ENCODE measurements around the gene AMZ1.
"Not testable (repeated sequence)": the region's sequence is repeated elsewhere in the genome, so short reads cannot be mapped to it uniquely, and the experiment has no call there.

Gene AMZ1

GRCh38 chr7:2679135-2680127 lies 8.6 kb upstream of the AMZ1 start:
- not testable (repeated sequence) for H4K20me1 ChIP-seq (ENCODE audit: insufficient read depth, low read length); H3K27ac ChIP-seq (ENCODE audit: low read length); H3K4me2 ChIP-seq (ENCODE audit: low read length); H3K4me3 ChIP-seq (ENCODE audit: low read length); H3K9ac ChIP-seq (ENCODE audit: low read length); H3K79me2 ChIP-seq (ENCODE audit: low read length); H3K4me1 ChIP-seq (ENCODE audit: low read length); H3K9me3 ChIP-seq (ENCODE audit: insufficient read depth, low read length); H3K36me3 ChIP-seq (replicated peaks; ENCODE audit: low read depth, low read length); H2AFZ ChIP-seq (ENCODE audit: low read depth, low read length)
- peaks cover 20% of the 10 kb centered on the region for H3K27me3 ChIP-seq (ENCODE audit: low read depth, low read length)

- H2AFZ ChIP-seq (ENCODE audit: low read depth, low read length) = no peak overlapping the region
- H3K4me3 ChIP-seq (ENCODE audit: low read length) = no peak overlapping the region
- H3K9ac ChIP-seq (ENCODE audit: low read length) = no peak overlapping the region
- no peak overlapping the region for H3K27ac ChIP-seq (ENCODE audit: low read length)
- TF ChIP-seq CTCF (IDR thresholded peaks at IDR 0.05; ENCODE audit: low read depth, low read length) (no peak), EZH2phosphoT487 (IDR thresholded peaks at IDR 0.05; ENCODE audit: low read depth) (no peak)
- no peaks in the 10 kb centered on the region for H3K4me1 ChIP-seq (ENCODE audit: low read length)
- no peaks in the 10 kb centered on the region for H3K79me2 ChIP-seq (ENCODE audit: low read length)
- no peaks in the 10 kb centered on the region for H4K20me1 ChIP-seq (ENCODE audit: insufficient read depth, low read length)
- H3K27me3 ChIP-seq (ENCODE audit: low read depth, low read length) = peaks cover 20% of the 10 kb centered on the region
- H3K36me3 ChIP-seq (replicated peaks; ENCODE audit: low read depth, low read length) = no peaks in the 10 kb centered on the region
- H3K4me2 ChIP-seq (ENCODE audit: low read length) = no peak overlapping the region
- no peaks in the 10 kb centered on the region for H3K9me3 ChIP-seq (ENCODE audit: insufficient read depth, low read length)
These were observed 7.7 kb upstream of the AMZ1 start for GRCh38 chr7:2680256-2680655.

- H3K9ac ChIP-seq (ENCODE audit: low read length) = no peak overlapping the region
- H2AFZ ChIP-seq (ENCODE audit: low read depth, low read length) = no peak overlapping the region
- H3K27ac ChIP-seq (ENCODE audit: low read length) = no peak overlapping the region
- no peaks in the 10 kb centered on the region for H3K4me1 ChIP-seq (ENCODE audit: low read length)
- H3K4me3 ChIP-seq (ENCODE audit: low read length) = no peak overlapping the region
- H3K79me2 ChIP-seq (ENCODE audit: low read length) = no peaks in the 10 kb centered on the region
- no peak overlapping the region for H3K4me2 ChIP-seq (ENCODE audit: low read length)
- no peaks in the 10 kb centered on the region for H3K36me3 ChIP-seq (replicated peaks; ENCODE audit: low read depth, low read length)
- no peak for TF ChIP-seq EZH2phosphoT487 (IDR thresholded peaks at IDR 0.05; ENCODE audit: low read depth)
- peak; percentile 55 for TF ChIP-seq CTCF (IDR thresholded peaks at IDR 0.05; ENCODE audit: low read depth, low read length)
- H4K20me1 ChIP-seq (ENCODE audit: insufficient read depth, low read length) = no peaks in the 10 kb centered on the region
- H3K27me3 ChIP-seq (ENCODE audit: low read depth, low read length) = peaks cover 20% of the 10 kb centered on the region
- H3K9me3 ChIP-seq (ENCODE audit: insufficient read depth, low read length) = no peaks in the 10 kb centered on the region
These were observed 7.1 kb upstream of the AMZ1 start for GRCh38 chr7:2680792-2681490.

GRCh38 chr7:2681929-2682799 lies 5.8 kb upstream of the AMZ1 start:
- H3K9me3 ChIP-seq (ENCODE audit: insufficient read depth, low read length) = no peaks in the 10 kb centered on the region
- no peaks in the 10 kb centered on the region for H4K20me1 ChIP-seq (ENCODE audit: insufficient read depth, low read length)
- H3K4me2 ChIP-seq (ENCODE audit: low read length) = no peak overlapping the region
- H3K36me3 ChIP-seq (replicated peaks; ENCODE audit: low read depth, low read length) = no peaks in the 10 kb centered on the region
- H2AFZ ChIP-seq (ENCODE audit: low read depth, low read length) = no peak overlapping the region
- H3K4me1 ChIP-seq (ENCODE audit: low read length) = no peaks in the 10 kb centered on the region
- no peak overlapping the region for H3K4me3 ChIP-seq (ENCODE audit: low read length)
- TF ChIP-seq CTCF (IDR thresholded peaks at IDR 0.05; ENCODE audit: low read depth, low read length) (no peak), EZH2phosphoT487 (IDR thresholded peaks at IDR 0.05; ENCODE audit: low read depth) (no peak)
- no peaks in the 10 kb centered on the region for H3K79me2 ChIP-seq (ENCODE audit: low read length)
- no peak overlapping the region for H3K9ac ChIP-seq (ENCODE audit: low read length)
- no peak overlapping the region for H3K27ac ChIP-seq (ENCODE audit: low read length)
- H3K27me3 ChIP-seq (ENCODE audit: low read depth, low read length) = peaks cover 21% of the 10 kb centered on the region
